HG02981 (cell line): ENCODE results near the gene SHROOM2.
"Not testable (repeated sequence)": the region's sequence is repeated elsewhere in the genome, so short reads cannot be mapped to it uniquely, and the experiment has no call there.

Experiments used
- ATAC-seq: cut with Tn5 transposase; IDR thresholded peaks from one replicate; pipeline ENCODE4 v1.9.1; 2021; ENCODE audit warnings: mild to moderate bottlenecking, moderate library complexity; ENCODE audit not compliant: unreplicated experiment

Gene SHROOM2

GRCh38 chrX:9775930-9776329, 10.3 kb upstream of the SHROOM2 start:
- no peak for ATAC-seq

- ATAC-seq: no peak
Measured at GRCh38 chrX:9781941-9782340, 4.3 kb upstream of the SHROOM2 start.

GRCh38 chrX:9784332-9784731, 1.9 kb upstream of the SHROOM2 start:
- ATAC-seq: no peak

- no peak for ATAC-seq
Measured at GRCh38 chrX:9785254-9785943, 830 bp upstream of the SHROOM2 start.

- ATAC-seq: no peak
Measured at GRCh38 chrX:9786798-9787635, 788 bp downstream of the SHROOM2 start.

- no peak for ATAC-seq
Measured at GRCh38 chrX:9788911-9789310, 2.7 kb downstream of the SHROOM2 start.

GRCh38 chrX:9789555-9789954, 3.3 kb downstream of the SHROOM2 start:
- no peak for ATAC-seq

GRCh38 chrX:9790866-9791265, 4.6 kb downstream of the SHROOM2 start:
- no peak for ATAC-seq

GRCh38 chrX:9794495-9794894, 8.3 kb downstream of the SHROOM2 start:
- no peak for ATAC-seq

- ATAC-seq: no peak
Measured at GRCh38 chrX:9797384-9798360, 11.4 kb downstream of the SHROOM2 start.

- ATAC-seq: no peak
Measured at GRCh38 chrX:9802737-9803136, 16.5 kb downstream of the SHROOM2 start.

GRCh38 chrX:9804444-9804843, 18.2 kb downstream of the SHROOM2 start:
- ATAC-seq: no peak

- no peak for ATAC-seq
Measured at GRCh38 chrX:9805956-9806355, 19.7 kb downstream of the SHROOM2 start.

- ATAC-seq: no peak
Measured at GRCh38 chrX:9807355-9808182, 21.3 kb downstream of the SHROOM2 start.

GRCh38 chrX:9809876-9810275, 23.6 kb downstream of the SHROOM2 start:
- not testable (repeated sequence) for ATAC-seq

GRCh38 chrX:9811086-9811485, 24.9 kb downstream of the SHROOM2 start:
- ATAC-seq: not testable (repeated sequence)

GRCh38 chrX:9816084-9816700, 30.0 kb downstream of the SHROOM2 start:
- ATAC-seq: no peak

- ATAC-seq: no peak
Measured at GRCh38 chrX:9821572-9821971, 35.3 kb downstream of the SHROOM2 start.

- ATAC-seq: no peak
Measured at GRCh38 chrX:9824554-9824953, 38.3 kb downstream of the SHROOM2 start.
